T-cell (primary cell): ENCODE results near the gene MLANA. TPM values are rescaled to one million over a fixed set of nuclear protein-coding genes. Genes with fewer than 3 reads are reported as not detected.

Experiments
- total RNA-seq, 35 experiments: library from RNA in 6 of 35; stranded (reverse) in 6 of 35; fragments of 120-200 nt in 1 of 35; gene quantifications; one replicate each; pipeline versions ENCODE4 v1.2.1 to v1.2.4 and lab custom pipeline; 2013 to 2026

Gene MLANA
- total RNA-seq, 5 donors from 2014 or later (not counting 1 experiment from before 2014, with no cell fraction given) = not detected

Other genes with a start within 250 kb of the MLANA start
- gene ERMP1, start 57.8 kb upstream of the MLANA start, total RNA-seq = 10 to 100 TPM; 12.1 to 23.5 (median 17.7) TPM
- gene RANBP6, start 124.7 kb downstream of the MLANA start, total RNA-seq = 10 to 100 TPM; 26.2 to 34.6 (median 29.3) TPM